ENCODE measurements around the gene OSBPL10. TPM values are rescaled to one million over a fixed set of nuclear protein-coding genes. Genes with fewer than 3 reads are reported as not detected.

OSBPL10 gene
- total and polyA plus RNA-seq, 4 donors: 3.9 to 33.0 (median 13.1) TPM

DNA sequence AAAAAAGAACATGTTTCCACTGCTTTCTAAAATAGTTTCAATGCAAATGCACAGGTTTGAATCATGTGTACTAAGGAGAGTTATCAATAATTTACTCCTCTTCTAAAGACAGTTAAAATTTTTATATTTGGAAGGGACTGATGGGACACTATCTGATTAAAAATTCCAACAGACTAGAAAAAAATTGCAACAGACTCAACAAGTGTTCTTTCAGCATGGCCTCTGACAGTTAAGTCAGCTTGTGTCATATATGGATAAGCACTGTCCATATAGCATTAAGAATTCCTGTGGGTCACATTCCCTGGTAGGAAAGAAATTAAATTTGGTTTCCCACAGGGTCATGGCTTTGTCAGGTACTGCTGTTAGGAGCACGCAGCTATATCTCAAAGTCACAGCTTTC lies 96.8 kb downstream of the OSBPL10 start:
- H3K4me1 ChIP-seq (ENCODE audit: control insufficient read depth in 5 of 5, insufficient read depth in 5 of 5, low read length in 5 of 5): peaks cover 0 to 14% (median 4%) of the 10 kb centered on the region in 5 donors
- H3K9me3 ChIP-seq (ENCODE audit: control insufficient read depth in 4 of 4, insufficient read depth in 3 of 4, low read length in 3 of 4): no peaks in the 10 kb centered on the region
- WGBS, 2 donors: 90 to 98% methylated on average over 1 of the region's 1 CpG
- TF ChIP-seq, protein P1, sequence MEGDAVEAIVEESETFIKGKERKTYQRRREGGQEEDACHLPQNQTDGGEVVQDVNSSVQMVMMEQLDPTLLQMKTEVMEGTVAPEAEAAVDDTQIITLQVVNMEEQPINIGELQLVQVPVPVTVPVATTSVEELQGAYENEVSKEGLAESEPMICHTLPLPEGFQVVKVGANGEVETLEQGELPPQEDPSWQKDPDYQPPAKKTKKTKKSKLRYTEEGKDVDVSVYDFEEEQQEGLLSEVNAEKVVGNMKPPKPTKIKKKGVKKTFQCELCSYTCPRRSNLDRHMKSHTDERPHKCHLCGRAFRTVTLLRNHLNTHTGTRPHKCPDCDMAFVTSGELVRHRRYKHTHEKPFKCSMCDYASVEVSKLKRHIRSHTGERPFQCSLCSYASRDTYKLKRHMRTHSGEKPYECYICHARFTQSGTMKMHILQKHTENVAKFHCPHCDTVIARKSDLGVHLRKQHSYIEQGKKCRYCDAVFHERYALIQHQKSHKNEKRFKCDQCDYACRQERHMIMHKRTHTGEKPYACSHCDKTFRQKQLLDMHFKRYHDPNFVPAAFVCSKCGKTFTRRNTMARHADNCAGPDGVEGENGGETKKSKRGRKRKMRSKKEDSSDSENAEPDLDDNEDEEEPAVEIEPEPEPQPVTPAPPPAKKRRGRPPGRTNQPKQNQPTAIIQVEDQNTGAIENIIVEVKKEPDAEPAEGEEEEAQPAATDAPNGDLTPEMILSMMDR (IDR thresholded peaks at IDR 0.05; ENCODE audit: control extremely low read depth, extremely low read depth): no peak
- DNase-seq (no peak), ATAC-seq (ENCODE audit: insufficient read depth, low FRiP score) (no peak)
- no peaks in the 10 kb centered on the region for H3K36me3 ChIP-seq (ENCODE audit: control insufficient read depth in 4 of 4, insufficient read depth in 4 of 4, low read length in 4 of 4)
- no peak overlapping the region for H3K9ac ChIP-seq (ENCODE audit: insufficient read depth in 1 of 2, low read length in 2 of 2)
- H3K27me3 ChIP-seq (ENCODE audit: control insufficient read depth in 3 of 3, insufficient read depth in 3 of 3, low read length in 2 of 3): no peaks in the 10 kb centered on the region
- no peak overlapping the region for H3K27ac ChIP-seq (ENCODE audit: low read depth in 1 of 2, low read length in 1 of 2)
- no peak overlapping the region for H3K4me3 ChIP-seq

DNA sequence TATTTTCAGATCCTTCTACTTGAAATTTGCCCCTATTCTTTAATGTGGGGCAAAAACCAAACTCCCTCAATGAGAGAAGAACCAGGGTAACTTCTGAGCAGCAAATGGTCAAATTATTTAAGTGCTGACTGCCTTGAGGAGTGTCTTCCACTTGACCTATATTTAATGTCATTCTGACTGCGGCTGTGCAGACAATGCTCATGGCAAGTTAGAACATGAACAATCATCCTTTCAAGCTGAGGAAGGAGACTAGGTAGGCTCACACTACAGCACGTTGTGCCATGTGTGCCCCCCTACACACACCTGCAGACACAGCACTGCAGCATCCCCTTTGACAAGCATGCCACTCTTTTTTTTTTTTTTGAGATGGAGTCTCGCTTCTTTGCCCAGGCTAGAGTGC lies 98.2 kb downstream of the OSBPL10 start:
- Histone ChIP-seq H3K27me3 (ENCODE audit: control insufficient read depth in 3 of 3, insufficient read depth in 3 of 3, low read length in 2 of 3) (no peaks in the 10 kb centered on the region), H3K9me3 (ENCODE audit: control insufficient read depth in 4 of 4, insufficient read depth in 3 of 4, low read length in 3 of 4) (no peaks in the 10 kb centered on the region), H3K27ac (ENCODE audit: low read depth in 1 of 2, low read length in 1 of 2) (no peak overlapping the region), H3K4me3 (no peak overlapping the region), H3K36me3 (ENCODE audit: control insufficient read depth in 4 of 4, insufficient read depth in 4 of 4, low read length in 4 of 4) (no peaks in the 10 kb centered on the region), H3K4me1 (ENCODE audit: control insufficient read depth in 5 of 5, insufficient read depth in 5 of 5, low read length in 5 of 5) (peaks cover 0 to 22% (median 8%) of the 10 kb centered on the region in 5 donors), H3K9ac (ENCODE audit: insufficient read depth in 1 of 2, low read length in 2 of 2) (no peak overlapping the region)
- no peak for ATAC-seq (ENCODE audit: insufficient read depth, low FRiP score)
- TF ChIP-seq, protein P1 (IDR thresholded peaks at IDR 0.05; ENCODE audit: control extremely low read depth, extremely low read depth): no peak
- WGBS, 2 donors: 64 to 78% methylated on average over 3 of the region's 3 CpGs
- DNase-seq: no peak

DNA sequence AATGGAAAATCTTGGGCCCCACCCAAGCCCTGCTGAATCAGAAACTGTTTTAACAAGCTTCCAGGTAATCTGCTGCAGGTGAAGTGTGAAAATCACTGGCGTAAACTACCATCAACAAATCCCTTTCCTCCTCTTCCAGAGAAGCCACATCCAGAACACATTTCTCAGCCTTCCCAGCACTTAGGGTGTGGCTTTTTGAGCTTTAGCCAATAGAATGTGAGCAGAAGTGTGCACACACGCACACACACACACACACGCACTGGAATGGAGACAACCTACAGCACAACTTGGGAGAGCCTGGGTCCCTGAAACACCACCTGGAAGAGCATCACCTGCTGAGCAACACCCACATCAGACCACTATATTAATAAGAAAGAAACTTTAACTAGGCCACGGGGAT lies 98.6 kb downstream of the OSBPL10 start:
- ATAC-seq (ENCODE audit: insufficient read depth, low FRiP score) (no peak), DNase-seq (no peak)
- Histone ChIP-seq H3K27me3 (ENCODE audit: control insufficient read depth in 3 of 3, insufficient read depth in 3 of 3, low read length in 2 of 3) (no peaks in the 10 kb centered on the region), H3K4me3 (no peak overlapping the region), H3K4me1 (ENCODE audit: control insufficient read depth in 5 of 5, insufficient read depth in 5 of 5, low read length in 5 of 5) (peaks cover 0 to 22% (median 13%) of the 10 kb centered on the region in 5 donors), H3K36me3 (ENCODE audit: control insufficient read depth in 4 of 4, insufficient read depth in 4 of 4, low read length in 4 of 4) (no peaks in the 10 kb centered on the region), H3K9me3 (ENCODE audit: control insufficient read depth in 4 of 4, insufficient read depth in 3 of 4, low read length in 3 of 4) (no peaks in the 10 kb centered on the region), H3K9ac (ENCODE audit: insufficient read depth in 1 of 2, low read length in 2 of 2) (no peak overlapping the region), H3K27ac (ENCODE audit: low read depth in 1 of 2, low read length in 1 of 2) (no peak overlapping the region)
- TF ChIP-seq, protein P1 (IDR thresholded peaks at IDR 0.05; ENCODE audit: control extremely low read depth, extremely low read depth): no peak
- 86 to 96% methylated on average over 4 of the region's 4 CpGs for WGBS, 2 donors

DNA sequence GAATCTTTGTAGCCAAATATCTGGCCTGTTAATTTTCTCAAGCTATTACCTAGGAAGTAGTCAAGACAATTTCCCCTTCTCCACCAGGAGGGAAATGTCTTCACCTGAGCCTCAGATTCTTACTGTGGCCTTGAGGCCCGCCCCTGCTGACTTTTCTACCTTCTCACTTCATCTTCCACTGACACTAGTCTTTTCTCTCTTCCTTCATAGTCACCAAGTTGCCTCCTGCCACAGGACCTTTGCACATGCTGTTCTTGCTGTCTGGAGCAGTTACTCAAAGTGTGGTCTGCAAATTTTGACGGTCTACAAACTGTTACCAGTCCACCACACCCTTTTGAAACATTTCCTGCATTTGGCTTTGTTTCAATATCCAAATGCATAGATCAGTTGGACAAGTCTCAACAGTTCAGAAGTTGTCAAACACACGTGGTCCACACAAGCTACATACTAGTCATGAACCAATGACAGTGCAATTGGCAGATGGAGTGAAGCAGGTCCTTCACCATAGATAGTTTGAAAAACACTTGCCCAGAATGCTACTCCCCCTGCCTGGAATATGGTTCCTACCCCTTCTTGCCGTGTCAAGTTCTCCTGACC lies 100.5 kb downstream of the OSBPL10 start:
- no peak for ATAC-seq (ENCODE audit: insufficient read depth, low FRiP score)
- Histone ChIP-seq H3K27ac (ENCODE audit: low read depth in 1 of 2, low read length in 1 of 2) (no peak overlapping the region), H3K9me3 (ENCODE audit: control insufficient read depth in 4 of 4, insufficient read depth in 3 of 4, low read length in 3 of 4) (no peaks in the 10 kb centered on the region), H3K36me3 (ENCODE audit: control insufficient read depth in 4 of 4, insufficient read depth in 4 of 4, low read length in 4 of 4) (no peaks in the 10 kb centered on the region), H3K4me3 (no peak overlapping the region), H3K27me3 (ENCODE audit: control insufficient read depth in 3 of 3, insufficient read depth in 3 of 3, low read length in 2 of 3) (no peaks in the 10 kb centered on the region), H3K9ac (ENCODE audit: insufficient read depth in 1 of 2, low read length in 2 of 2) (no peak overlapping the region), H3K4me1 (ENCODE audit: control insufficient read depth in 5 of 5, insufficient read depth in 5 of 5, low read length in 5 of 5) (peaks cover 0 to 16% (median 9%) of the 10 kb centered on the region in 5 donors)
- WGBS, 2 donors: 60 to 64% methylated on average over 4 of the region's 4 CpGs
- DNase-seq: no peak
- TF ChIP-seq, protein P1 (IDR thresholded peaks at IDR 0.05; ENCODE audit: control extremely low read depth, extremely low read depth): no peak
